ENCODE data around the gene RANBP2.

RANBP2 gene

DNA sequence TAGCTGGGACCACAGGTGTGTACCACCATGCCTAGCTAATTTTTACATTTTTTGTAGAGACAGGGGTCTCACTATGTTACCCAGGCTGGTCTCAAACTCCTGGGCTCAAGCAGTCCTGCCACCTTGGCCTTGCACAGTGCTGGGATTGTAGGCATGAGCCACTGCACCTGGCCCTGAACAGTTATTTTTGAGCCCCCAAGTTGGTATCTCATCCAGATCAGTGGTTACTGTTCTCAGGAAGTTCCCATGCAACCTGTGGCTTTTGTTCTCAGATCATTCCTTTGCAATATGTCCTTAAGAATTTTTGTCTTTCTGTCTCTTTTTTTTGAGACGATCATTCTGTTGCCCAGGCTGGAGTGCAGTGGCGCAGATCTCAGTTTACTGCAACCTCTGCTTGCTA, 59.6 kb downstream of the RANBP2 start:
- no peak for DNase-seq (ENCODE audit: low spot score)

GRCh38 chr2:108786008-108786353, 66.7 kb downstream of the RANBP2 start:
- DNase-seq (ENCODE audit: low spot score), result no peak

DNA sequence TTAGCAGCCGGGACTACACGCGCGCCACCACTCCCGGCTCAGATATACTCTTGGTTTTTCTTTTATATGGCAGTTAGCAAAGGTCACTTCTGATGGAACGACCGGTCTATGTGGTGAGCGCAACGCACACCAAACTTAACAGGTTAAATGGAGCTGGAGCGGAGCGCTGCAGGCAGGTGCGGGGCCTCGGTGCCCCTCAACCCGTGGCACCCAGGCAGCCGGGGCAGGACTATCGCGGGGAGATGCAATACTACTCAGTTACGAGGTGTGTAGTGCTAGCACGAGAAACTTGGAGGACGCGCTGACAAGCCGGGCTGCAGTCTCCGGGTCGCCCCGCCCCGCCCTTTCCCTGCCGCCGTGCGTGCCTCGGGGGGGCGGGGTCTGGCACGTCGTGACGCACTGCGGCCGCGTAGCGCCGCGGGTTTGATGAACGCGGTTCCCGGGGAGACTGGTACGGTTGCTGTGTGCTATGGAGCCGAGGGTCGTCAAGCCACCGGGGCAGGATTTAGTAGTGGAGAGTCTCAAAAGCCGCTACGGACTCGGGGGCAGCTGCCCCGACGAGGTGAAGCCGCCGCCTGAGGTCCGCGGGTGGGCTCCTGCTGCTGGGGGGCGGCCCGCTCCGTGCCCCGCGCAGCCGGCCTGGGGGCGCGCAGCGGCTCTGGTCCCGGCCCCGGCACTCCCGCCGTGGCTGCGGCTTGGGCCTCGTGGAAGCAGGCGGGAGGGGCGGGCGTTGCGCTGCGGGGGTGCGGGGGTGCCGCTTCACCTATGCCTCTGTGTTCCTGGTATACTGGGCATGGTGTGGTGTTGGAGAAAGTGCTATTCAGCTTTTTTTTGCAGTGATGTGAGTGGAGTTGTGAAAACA, 67.3 kb downstream of the RANBP2 start, which contains the start of gene CCDC138:
TSS of gene CCDC138 (plus strand) at position 418 of the 862 bp plus-strand sequence. CDS start at position 470, 52 bp downstream.
- DNase-seq (ENCODE audit: low spot score), result peak; percentile 90

- DNase-seq (ENCODE audit: low spot score), result peak; percentile 4
Observed at GRCh38 chr2:108787216-108787541, 67.9 kb downstream of the RANBP2 start.

DNA sequence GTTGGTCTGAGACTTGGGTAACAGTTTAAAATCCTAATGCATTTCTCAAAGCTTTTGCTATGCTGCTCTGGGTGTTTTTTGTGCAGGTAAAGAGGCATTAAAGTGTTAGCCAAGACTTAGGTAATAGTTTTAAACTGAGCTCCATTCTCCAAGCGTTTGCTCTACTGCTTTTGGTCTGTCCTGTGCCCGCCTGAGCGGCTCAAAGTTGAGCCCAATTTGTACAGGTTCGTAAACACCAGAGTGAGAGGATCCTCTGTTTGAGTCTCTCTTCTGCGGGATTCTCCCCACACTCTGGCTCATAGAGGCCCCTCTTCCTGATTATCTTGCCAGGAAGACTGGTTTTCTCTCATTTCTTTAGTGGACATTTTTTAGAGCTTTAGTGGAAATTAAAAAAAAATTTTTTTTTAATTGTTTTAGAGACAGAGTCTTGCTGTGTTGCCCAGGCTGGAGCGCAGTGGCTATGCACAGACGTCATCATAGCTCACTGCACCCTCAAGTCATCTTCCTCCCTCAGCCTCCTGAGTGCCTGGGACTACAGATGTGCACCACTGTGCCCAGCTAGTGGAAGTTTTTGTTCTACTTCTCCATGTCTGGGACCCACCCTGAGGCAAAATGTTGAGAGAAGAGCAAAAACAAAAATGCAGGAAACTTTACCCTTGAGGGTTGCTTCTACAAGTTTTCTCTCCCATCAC, 83.9 kb downstream of the RANBP2 start:
- DNase-seq (ENCODE audit: low spot score), result no peak

DNA sequence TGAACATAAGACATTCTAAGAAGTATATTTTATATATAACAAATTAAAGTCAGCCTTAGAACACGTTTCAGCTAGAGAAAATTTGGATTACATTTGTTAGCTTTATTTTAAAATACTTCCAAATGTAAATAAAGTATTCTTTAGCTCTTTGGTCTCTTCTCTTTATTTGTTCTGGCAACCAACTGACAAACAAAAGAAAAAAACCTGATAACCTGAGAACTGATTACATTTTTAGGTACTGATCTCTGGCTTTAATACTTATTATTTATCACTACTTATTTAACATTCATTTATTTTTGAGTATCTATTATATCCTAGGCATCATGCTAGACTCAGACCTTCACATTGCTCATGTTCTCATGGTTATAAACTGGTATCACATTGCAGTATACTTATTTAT, 85.8 kb downstream of the RANBP2 start:
- no peak for DNase-seq (ENCODE audit: low spot score)

DNA sequence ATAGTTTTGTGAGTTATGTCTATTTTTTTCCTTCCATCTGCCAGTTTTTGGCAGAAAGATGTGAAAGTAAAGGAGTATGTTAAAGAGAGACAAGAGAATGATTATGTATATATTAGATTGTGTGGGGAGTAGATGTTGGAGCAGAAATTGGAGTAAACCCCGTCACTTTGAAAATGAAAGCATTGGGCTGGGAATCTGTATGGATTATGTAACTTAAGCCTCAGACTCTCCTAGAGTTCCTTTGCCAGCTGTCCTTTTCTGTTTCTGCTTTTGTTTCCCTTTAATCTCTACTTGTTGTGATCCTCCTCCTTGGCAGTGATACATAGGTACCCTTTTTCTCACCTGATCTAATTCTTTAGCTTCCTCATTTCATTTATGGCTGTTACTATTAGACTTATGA, 86.5 kb downstream of the RANBP2 start:
- DNase-seq (ENCODE audit: low spot score), result no peak

- DNase-seq (ENCODE audit: low spot score), result no peak
Observed at GRCh38 chr2:108806371-108807113, 87.3 kb downstream of the RANBP2 start.

DNA sequence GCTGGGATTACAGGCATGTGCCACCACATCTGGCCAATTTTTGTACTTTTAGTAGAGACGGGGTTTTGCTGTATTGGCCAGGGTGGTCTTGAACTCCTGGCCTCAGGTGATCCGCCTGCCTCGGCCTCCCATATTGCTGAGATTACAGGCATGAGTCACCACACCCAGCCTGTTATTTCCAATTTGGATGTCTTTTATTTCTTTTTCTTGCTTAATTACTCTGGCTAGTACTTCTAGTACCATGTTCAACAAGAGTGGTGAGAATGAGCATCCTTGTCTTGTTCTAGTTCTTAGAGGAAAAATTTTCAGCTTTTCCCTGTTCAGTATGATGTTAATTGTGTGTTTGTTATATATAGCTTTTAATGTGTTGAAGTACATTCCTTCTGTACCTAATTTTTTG, 90.7 kb downstream of the RANBP2 start:
- no peak for DNase-seq (ENCODE audit: low spot score)

GRCh38 chr2:108810993-108811957, 92.0 kb downstream of the RANBP2 start:
- DNase-seq (ENCODE audit: low spot score), result no peak

DNA sequence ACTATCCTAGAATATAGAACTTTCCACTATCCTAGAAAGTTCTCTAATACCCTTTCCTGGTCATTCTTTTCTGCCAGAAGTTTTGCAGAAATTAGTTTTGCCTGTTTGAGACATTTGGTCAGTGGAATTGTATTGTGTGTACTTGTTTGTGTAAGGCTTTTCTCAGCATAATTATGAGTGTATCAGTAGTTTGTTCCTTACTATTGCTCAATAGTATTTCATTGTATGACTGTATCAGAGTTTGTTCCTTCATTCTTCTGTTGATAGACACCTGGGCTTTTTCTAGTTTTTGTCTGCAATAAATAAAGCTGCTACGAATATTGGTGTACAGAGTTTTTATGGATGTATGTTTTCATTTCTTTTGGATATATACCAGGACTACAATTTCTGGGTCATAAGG, 94.5 kb downstream of the RANBP2 start:
- no peak for DNase-seq (ENCODE audit: low spot score)

DNA sequence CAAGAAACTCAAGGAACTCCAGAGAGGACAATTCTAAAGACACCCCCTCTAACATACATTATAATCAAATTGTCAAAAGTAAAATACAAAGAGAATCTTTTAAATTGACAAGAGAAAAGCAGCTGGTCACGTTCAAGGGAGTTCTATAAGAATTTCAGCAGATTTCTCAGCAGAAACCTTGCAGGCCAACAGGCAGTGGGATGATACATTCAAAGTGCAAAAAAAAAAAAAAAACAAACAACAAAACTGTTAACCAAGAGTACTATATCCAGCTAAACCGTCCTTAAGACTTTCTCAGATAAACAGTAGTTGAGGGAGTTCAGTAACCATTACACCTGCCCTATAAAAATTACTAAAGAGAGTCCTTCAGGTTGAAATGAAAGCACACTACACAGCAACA, 101.2 kb downstream of the RANBP2 start:
- DNase-seq (ENCODE audit: low spot score), result no peak

GRCh38 chr2:108823286-108823685, 104.0 kb downstream of the RANBP2 start:
- no peak for DNase-seq (ENCODE audit: low spot score)

- DNase-seq (ENCODE audit: low spot score), result no peak
Observed at GRCh38 chr2:108824316-108825070, 105.2 kb downstream of the RANBP2 start.

DNA sequence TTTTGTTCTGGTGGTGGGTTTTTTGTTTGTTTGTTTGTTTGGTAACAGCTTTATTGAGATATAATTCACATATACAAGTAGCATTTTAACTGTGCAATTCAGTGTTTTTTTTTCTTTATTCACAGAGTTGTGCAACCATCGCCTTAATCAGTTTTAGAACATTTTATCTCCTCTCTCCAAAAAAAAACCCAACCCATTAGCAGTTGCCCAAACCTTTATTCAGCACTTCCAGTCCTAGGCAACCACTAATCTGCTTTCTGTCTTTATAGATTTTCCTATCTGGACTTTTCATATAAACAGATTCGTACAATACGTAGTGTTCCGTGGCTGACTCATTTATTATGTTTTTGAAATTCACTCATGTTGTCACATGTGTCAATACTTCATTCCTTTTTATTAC, 106.0 kb downstream of the RANBP2 start:
- no peak for DNase-seq (ENCODE audit: low spot score)

- no peak for DNase-seq (ENCODE audit: low spot score)
Observed at GRCh38 chr2:108825736-108826135, 106.5 kb downstream of the RANBP2 start.

- DNase-seq (ENCODE audit: low spot score), result no peak
Observed at GRCh38 chr2:108829578-108830310, 110.5 kb downstream of the RANBP2 start.

DNA sequence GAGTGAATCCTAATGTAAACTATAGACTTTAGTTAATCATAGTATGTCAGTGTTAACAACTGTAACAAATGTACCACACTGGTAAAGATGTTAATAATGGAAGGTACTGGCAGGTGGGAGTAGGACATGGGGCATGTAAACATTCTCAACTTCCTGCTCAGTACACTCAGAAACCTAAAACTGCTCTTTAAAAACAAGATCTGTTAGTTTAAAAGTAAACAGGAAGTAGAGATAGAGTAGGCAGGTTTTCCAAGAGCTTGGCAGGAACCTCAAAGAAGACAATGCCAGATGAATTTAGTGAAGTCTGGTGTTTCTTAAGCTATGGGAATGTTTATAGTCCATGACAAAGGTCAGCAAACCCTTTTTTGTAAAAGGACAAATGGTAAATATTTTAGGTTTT, 113.9 kb downstream of the RANBP2 start:
- no peak for DNase-seq (ENCODE audit: low spot score)

DNA sequence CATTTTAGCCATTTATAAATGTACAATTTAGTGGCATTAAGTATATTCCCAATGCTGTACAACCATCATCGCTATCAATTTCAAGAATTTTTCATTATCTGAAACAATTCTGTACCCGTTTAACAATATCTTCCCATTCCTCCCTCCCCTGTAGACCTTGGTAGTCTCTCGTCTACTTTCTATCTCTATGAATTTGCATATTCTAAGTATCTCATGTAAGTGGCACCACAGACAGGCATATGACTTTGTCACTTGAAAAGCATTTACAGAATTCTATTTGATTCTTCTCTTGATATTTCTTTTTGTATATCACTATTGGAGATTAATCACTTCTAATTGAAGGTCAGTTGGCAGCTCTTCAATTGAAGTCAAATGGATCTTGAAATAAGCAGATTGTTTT, 115.3 kb downstream of the RANBP2 start:
- no peak for DNase-seq (ENCODE audit: low spot score)

- DNase-seq (ENCODE audit: low spot score), result no peak
Observed at GRCh38 chr2:108835040-108835439, 115.8 kb downstream of the RANBP2 start.
